ENCODE measurements around the gene DRAM1.
"Not testable (repeated sequence)": the region's sequence is repeated elsewhere in the genome, so short reads cannot be mapped to it uniquely, and the experiment has no call there.

DRAM1 gene

DNA sequence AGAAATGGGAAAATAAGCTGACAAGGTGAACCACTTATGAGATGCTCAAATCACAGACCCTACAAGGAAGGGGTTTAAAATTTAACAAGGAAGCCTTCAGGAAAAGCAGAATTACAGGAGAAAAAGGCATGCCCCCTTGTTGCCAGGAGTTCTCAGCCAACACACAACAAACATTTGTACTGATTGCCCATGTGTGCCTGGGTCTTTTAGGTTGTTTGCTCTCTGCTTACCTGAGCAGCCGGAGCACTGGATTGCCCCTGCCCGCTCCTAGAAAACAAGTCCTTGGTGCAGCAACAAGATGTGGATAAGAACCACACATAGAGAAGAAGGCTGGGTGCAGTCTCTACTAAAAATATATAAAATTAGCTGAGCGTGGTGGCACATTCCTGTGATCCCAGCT, 3.4 kb downstream of the DRAM1 start:
- no peak for TF ChIP-seq GABPA (IDR thresholded peaks at IDR 0.05; ENCODE audit: low read depth)
- TF ChIP-seq POLR2AphosphoS5 (IDR thresholded peaks at IDR 0.05; ENCODE audit: low read depth), result no peak
- no peak for TF ChIP-seq SPI1 (IDR thresholded peaks at IDR 0.05; ENCODE audit: borderline replicate concordance, low read depth)
- Histone ChIP-seq H3K27ac (replicated peaks) (no peak overlapping the region), H3K27me3 (ENCODE audit: insufficient read depth, poor library complexity, severe bottlenecking) (no peaks in the 10 kb centered on the region), H3K4me3 (replicated peaks; ENCODE audit: insufficient read depth, low read length) (no peak overlapping the region)
- DNase-seq (ENCODE audit: low read depth in 1 of 2, low spot score in 1 of 2), result no peak

DNA sequence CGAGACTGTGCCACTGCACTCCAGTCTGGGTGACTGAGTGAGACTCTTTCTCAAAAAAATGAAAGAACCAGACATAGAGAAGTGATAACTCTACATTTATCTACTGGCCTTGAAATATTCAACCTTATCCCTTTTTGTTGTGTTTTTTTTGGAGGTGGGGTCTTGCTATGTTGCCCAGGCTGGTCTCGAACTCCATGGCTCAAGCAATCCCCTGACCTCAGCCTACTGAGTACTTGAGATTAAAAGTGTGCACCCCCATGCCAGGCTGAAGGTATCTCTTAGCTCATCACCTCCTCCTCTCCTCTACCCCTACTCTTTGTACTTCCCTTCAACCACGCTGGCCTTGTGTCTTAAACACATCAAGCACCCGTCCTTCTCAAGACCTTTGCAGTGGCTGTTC, 3.8 kb downstream of the DRAM1 start:
- H3K4me3 ChIP-seq (replicated peaks; ENCODE audit: insufficient read depth, low read length), result no peak overlapping the region
- TF ChIP-seq GABPA (IDR thresholded peaks at IDR 0.05; ENCODE audit: low read depth) (no peak), SPI1 (IDR thresholded peaks at IDR 0.05; ENCODE audit: borderline replicate concordance, low read depth) (no peak), POLR2AphosphoS5 (IDR thresholded peaks at IDR 0.05; ENCODE audit: low read depth) (no peak), CTCF (IDR thresholded peaks at IDR 0.05; ENCODE audit: insufficient read depth, low read length) (no peak)
- TF ChIP-seq, protein P1, sequence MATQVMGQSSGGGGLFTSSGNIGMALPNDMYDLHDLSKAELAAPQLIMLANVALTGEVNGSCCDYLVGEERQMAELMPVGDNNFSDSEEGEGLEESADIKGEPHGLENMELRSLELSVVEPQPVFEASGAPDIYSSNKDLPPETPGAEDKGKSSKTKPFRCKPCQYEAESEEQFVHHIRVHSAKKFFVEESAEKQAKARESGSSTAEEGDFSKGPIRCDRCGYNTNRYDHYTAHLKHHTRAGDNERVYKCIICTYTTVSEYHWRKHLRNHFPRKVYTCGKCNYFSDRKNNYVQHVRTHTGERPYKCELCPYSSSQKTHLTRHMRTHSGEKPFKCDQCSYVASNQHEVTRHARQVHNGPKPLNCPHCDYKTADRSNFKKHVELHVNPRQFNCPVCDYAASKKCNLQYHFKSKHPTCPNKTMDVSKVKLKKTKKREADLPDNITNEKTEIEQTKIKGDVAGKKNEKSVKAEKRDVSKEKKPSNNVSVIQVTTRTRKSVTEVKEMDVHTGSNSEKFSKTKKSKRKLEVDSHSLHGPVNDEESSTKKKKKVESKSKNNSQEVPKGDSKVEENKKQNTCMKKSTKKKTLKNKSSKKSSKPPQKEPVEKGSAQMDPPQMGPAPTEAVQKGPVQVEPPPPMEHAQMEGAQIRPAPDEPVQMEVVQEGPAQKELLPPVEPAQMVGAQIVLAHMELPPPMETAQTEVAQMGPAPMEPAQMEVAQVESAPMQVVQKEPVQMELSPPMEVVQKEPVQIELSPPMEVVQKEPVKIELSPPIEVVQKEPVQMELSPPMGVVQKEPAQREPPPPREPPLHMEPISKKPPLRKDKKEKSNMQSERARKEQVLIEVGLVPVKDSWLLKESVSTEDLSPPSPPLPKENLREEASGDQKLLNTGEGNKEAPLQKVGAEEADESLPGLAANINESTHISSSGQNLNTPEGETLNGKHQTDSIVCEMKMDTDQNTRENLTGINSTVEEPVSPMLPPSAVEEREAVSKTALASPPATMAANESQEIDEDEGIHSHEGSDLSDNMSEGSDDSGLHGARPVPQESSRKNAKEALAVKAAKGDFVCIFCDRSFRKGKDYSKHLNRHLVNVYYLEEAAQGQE (IDR thresholded peaks at IDR 0.05; ENCODE audit: insufficient replicate concordance, low read depth), result no peak

DNA sequence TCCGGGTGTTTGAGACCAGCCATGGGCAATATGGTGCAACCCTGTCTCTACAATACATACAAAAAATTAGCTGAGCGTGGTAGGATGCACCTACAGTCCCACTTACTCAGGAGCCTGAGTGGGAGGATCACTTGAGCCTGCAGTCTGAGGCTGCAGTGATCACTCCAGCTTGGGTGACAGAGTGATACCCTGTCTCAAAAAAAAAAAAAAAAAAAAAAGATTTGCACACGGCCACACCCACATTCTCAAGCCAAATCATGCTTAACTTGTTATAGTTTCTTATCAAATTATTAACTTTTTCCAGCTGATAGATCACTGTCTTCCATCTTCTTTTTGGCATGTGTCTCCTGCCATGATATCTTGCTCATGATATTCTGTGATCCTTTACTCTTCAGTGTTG, 6.8 kb downstream of the DRAM1 start:
- TF ChIP-seq SPI1 (IDR thresholded peaks at IDR 0.05; ENCODE audit: borderline replicate concordance, low read depth), result no peak
- TF ChIP-seq, protein P1 (IDR thresholded peaks at IDR 0.05; ENCODE audit: insufficient replicate concordance, low read depth), result no peak
- no peak for TF ChIP-seq POLR2AphosphoS5 (IDR thresholded peaks at IDR 0.05; ENCODE audit: low read depth)
- TF ChIP-seq GABPA (IDR thresholded peaks at IDR 0.05; ENCODE audit: low read depth), result no peak
- TF ChIP-seq CTCF (IDR thresholded peaks at IDR 0.05; ENCODE audit: insufficient read depth, low read length), result no peak
- no peak for DNase-seq (ENCODE audit: low read depth in 1 of 2, low spot score in 1 of 2)
- no peaks in the 10 kb centered on the region for H3K27me3 ChIP-seq (ENCODE audit: insufficient read depth, poor library complexity, severe bottlenecking)
- no peak overlapping the region for H3K4me3 ChIP-seq (replicated peaks; ENCODE audit: insufficient read depth, low read length)
- H3K27ac ChIP-seq (replicated peaks), result no peak overlapping the region

More for the DNA sequence above, 3.8 kb downstream of the DRAM1 start:
- no peak overlapping the region for H3K27ac ChIP-seq (replicated peaks)
- no peaks in the 10 kb centered on the region for H3K27me3 ChIP-seq (ENCODE audit: insufficient read depth, poor library complexity, severe bottlenecking)
- DNase-seq (ENCODE audit: low read depth in 1 of 2, low spot score in 1 of 2), result no peak

DNA sequence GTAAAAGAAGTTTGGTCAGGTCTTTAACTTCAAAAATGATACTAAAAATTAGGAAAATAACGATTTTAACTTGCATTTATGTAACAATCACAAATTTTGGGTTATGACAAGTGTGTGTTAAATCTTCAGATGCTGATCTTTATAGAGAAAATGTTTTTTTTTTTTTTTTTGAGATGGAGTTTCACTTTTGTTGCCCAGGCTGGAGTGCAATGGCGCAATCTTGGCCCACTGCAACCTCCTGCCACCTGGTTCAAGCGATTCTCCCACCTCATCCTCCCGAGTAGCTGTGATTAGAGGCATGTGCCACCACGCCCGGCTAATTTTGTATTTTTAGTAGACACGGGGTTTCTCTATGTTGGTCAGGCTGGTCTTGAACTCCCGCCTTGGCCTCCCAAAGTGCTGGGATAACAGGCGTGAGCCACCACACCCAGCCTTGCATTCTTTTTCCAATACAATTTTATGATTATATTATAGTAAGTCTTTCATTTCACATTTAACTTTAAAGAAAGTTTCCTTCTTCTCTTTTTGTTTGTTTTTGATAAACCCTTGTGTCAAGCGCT, 7.5 kb downstream of the DRAM1 start:
- not testable (repeated sequence) for DNase-seq (ENCODE audit: low read depth in 1 of 2, low spot score in 1 of 2); H3K4me3 ChIP-seq (replicated peaks; ENCODE audit: insufficient read depth, low read length)

DNA sequence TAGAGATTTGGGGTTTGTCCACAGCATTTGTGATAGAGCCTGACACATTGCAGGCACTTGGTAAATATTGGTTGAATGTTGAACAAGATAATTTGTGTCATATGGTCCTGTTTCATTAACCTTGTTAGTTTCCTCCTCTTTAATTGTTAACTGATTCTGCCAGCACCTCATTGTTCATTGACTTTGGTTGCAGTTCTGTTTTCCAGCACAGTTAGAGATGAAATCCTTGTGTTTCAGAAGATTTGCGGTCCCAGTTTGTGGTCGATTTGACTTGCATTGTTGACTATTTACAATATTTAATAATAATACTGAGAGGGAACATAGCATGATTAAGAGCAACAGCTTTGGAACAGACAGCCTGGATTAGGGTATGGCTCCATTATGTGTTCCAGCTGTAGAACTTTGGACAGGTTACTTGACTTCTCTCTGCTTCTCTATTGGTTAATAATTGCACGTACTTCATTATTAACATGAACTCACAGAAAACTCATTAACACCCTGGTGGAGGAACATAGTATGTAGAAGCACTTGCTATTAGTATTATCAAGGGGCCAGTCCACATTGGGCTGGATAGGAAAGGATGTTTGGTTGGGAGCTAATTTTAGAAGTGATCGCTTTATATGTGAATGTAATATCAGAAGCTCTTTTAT, 8.7 kb downstream of the DRAM1 start:
- TF ChIP-seq POLR2AphosphoS5 (IDR thresholded peaks at IDR 0.05; ENCODE audit: low read depth), result no peak
- TF ChIP-seq, protein P1 (IDR thresholded peaks at IDR 0.05; ENCODE audit: insufficient replicate concordance, low read depth), result no peak
- no peak overlapping the region for H3K27ac ChIP-seq (replicated peaks)
- DNase-seq (ENCODE audit: low read depth in 1 of 2, low spot score in 1 of 2), result no peak
- H3K4me3 ChIP-seq (replicated peaks; ENCODE audit: insufficient read depth, low read length), result no peak overlapping the region
- no peaks in the 10 kb centered on the region for H3K27me3 ChIP-seq (ENCODE audit: insufficient read depth, poor library complexity, severe bottlenecking)

More for the DNA sequence above, 7.5 kb downstream of the DRAM1 start:
- H3K27ac ChIP-seq (replicated peaks); H3K27me3 ChIP-seq (ENCODE audit: insufficient read depth, poor library complexity, severe bottlenecking): not testable (repeated sequence)

Measured in HL-60 (cell line).